NCI-H2107 treated with DMSO at 0.1 percent for 48 hours (cell line): ENCODE results near the gene PYY.
"Not testable (repeated sequence)": the region's sequence is repeated elsewhere in the genome, so short reads cannot be mapped to it uniquely, and the experiment has no call there.

Experiments
- DNase-seq: peaks from one replicate; lab custom pipeline; 2025; ENCODE audit not compliant: unreplicated experiment; lab: John Stamatoyannopoulos, UW

PYY gene

DNA sequence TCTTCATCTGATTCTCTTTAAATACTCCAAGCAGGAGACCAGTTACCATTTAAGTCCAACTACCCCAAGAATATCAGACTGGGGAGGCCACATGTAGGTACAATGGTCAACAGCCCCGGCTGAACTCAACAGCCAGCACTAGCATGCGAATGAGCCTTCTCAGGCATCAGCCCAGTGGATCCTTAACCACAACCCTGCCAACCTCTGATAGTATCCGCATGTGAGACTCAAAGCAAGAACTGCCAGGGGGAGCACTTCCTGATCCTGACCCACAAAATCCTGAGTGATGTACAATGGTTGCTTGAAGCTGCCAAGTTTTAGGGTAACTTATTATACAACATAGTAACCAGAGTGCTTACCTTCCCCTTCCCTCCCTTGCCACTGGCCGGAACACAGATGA is 4.0 kb downstream of the PYY start:
- no peak for DNase-seq

DNA sequence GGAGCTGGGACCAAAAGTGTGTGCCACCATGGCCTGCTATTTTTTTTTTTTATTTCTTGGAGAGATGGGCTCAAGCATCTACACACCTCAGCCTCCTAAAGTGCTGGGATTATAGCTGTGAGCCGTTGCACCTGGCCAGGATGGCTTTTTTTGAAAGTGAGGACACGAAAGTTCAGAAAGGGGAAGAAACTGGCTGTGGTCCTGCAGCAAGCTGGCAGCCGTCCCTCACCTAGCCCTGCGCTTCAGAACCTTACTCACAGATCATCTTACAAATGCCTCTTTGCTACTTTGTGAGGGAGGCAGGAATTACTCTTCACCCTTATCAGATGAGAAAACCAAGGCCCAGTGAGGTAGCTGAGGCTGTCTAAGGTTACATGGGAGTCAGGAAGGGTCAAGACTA is 7.0 kb downstream of the PYY start:
- DNase-seq, result no peak

DNA sequence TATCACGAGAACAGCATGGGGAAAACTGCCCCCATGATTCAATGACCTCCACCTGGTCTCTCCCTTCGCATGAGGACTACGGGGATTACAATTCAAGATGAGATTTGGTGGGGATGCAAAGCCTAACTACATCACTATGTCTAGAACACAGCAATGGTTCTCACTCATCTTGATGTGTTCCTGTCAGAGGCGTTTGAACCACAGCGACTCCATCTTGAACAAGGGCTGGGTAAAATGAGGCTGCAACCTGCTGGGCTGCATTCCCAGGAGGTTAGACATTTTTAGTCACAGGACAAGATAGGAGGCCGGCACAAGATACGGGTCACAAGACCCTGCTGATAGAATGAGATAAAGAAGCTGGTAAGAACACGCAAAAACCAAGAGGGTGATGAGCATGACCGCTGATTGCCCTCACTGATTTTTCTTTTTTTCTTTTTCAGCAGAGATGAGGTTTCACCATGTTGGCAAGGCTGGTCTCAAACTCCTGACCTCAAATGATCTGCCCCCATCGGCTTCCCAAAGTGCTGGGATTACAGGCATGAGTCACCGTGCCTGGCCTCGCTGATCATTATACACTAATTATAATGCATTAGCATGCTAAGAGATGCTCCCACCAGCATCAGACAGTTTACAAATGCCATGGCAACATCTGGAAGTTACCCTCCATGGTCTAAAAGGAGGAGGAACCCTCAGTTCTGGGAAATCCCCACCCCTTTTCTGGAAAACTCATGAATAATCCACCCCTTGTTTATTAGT is 8.5 kb downstream of the PYY start:
- DNase-seq, result no peak

DNA sequence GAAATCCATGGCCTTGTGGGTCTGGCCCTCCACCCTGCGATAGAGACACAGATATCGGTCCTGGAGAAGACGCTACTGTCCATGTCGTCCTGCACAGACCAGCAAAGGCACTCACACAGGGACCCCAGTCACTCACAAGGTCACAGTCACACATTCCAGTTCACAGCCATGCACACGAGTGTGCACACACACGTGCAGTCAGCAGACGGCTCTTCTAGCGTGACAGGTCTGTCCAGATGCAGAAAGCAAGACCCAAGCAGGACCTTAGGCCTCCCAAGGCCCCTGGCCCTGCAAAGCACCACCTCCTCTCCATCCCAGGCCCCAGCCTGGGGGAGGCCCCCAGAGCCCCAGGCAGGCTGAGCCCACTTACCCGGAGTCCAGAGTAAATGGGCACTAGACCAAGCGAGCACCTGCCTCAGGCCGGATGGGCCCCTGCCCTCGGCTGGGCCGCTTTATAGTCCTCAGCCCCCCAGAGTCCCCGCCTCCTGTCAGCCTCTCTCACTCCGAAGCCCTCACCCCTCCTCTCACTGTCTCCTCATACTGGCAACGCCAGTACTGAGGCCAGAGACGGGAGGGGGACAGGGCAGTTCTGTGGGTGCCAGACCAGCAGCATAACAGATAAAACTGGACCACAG is 11.6 kb downstream of the PYY start, which contains the start of gene PPY:
TSS of gene PPY (minus strand) at position 426 of the 635 bp plus-strand sequence. CDS start 822 bp downstream, outside the sequence.
- no peak for DNase-seq

DNA sequence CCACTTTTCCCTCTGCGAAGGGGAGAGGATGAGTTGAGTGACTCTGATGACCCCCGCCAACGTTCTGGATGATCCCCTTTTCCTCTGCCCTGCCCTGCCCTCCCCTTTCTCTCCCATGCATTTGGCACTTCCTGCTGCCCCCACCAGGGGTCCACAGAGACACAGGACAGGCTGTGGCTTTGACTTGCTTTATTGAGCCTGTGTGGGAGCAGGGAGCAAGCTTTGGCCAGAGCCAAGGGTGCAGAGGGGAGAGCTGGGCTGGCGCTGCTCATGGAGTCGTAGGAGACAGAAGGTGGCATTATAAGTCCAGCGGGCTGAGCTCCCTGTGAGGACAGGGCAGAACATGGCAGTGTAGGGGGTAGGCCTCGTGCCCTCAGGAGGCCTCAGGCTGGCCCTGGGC is 13.1 kb downstream of the PYY start:
- peak; percentile 8 for DNase-seq

DNA sequence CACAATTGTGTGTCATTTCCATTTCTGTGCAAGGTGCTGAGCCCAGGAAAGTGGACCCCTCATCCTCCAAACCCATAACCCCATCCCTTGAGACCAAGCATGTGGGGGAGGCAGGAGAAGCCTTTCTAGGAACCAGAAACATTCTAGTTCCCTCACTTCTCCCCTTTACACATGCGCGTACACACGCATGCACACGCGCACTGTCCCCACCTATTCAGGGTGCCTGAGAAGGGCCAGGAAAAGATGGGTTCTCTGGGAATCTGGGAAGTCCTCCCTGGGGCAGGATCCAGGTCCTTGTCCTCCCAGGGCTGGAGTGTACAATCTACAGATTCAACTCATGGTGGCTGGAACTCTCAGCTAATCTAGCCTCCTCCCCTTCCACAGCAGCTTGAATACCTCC is 13.9 kb downstream of the PYY start:
- DNase-seq, result no peak

DNA sequence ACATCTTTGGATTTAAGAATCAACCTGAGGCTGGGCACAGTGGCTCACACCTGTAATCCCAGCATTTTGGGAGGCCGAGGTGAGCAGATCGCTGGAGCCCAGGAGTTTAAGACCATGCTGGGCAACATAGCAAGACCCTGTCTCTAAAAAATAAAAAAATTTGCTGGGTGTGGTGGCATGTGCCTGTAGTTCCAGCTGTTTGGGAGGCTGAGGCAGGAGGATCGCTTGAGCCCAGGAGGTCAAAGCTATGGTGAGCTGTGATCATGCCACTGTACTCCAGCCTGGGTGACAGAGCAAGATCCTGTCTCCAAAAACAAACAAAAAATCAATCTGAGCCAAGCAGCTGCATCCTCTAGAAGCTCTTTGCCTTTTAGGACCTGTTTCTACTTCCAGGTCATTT is 14.3 kb downstream of the PYY start:
- not testable (repeated sequence) for DNase-seq

DNA sequence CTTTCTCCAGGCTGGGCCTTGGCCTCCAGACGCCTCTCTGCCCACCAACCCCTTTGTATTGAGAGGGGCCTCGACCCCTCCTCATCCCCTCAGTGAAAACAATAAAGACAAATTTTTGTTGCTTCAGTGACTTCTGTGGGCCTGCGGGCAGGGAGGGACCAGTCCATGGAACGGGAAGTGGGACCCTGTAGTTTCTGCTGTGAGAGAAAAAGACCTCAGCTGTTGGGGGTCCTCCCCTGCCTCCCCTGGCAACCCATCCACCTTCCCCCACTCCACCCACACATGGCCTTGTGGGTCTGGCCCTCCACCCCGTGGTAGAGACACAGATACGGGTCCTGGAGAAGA is 14.9 kb downstream of the PYY start:
- no peak for DNase-seq

DNA sequence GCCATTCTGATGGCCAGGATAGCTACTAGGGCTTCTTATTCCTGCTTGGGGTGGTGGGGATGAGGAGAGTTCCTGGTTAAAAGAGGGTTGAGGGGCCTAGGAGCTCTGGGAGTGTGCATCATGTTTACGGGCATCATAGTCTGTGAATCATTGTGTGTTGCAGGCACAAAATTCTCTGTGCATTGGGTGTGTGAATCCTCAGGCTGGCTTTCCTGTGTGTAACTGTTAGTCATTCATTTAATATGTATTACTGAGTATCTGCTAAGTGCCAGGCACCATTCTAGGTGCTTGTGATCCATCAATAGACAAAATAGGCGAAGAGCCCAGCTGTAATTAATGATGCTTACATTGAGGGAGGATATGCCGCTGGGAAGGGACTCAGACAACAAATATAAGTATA is 17.3 kb downstream of the PYY start:
- DNase-seq, result no peak

DNA sequence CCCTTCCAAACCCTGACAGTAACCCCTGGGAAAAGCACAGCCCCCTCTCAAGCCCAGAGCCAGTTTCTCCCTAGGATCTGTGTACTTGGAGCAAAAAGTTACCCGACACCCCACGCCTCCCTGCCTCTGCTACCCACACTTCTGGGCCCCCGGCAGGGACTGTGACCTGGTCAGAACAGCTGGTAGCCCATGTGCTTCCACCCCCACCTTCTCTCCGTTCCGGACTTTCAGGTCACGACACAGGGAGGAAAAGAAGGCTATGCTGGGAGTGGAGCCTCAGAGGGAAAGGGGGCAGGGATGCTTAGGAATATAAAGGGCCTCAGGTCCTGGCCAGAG is 17.8 kb downstream of the PYY start:
- DNase-seq, result no peak

DNA sequence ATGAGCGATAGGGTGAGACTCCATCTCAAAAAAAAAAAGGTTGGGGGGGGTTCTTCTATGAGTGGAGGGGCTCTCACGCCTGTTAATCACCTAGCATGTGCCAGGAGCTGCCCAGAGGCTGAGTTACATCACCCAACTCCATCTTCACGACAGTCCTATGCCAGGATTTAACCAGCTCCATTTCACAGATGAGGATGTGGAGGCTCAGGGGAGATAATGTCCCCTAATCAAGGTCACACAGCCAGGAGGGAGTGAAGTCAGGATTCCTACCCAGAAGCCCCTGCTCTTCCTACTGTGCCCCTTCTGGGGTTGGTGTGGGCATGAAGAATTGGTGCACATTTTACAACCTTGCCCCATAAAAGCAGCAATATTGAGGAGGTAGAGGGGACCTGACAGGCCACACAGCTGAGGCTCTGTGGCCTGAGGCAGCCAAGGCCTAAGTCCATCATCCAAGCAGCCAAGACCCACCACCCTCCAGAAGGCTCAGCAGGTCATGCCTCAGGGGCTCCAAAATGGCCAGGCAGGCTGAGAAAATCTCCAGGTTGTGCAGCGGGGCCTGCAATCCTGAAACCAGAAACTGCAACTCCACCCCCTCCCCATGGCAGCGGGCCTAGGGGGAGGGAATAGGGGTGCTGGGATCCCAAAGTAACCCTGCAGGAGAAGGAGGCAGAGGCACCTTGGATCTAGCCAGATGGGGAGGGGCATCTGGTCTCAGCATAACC is 18.4 kb downstream of the PYY start:
- DNase-seq, result no peak

DNA sequence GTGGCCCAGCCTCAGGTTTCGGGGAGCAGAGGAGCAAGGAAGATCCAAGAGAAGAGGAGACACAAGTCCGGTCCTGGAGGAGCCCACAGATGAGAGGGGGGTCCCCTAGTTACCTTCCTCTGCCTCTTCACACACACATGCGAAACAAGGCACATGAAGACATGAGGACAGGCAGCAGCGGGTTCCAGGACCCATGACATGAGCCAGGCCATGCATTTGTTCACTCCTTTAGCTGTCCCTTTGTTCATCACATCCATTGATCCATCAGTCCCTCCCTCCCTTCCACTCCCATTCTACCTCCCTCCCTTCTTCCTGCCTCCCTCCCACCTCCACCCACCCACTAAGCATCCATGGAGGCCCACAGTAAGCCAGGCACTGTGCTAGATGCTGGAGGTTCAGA is 20.8 kb downstream of the PYY start:
- no peak for DNase-seq

DNA sequence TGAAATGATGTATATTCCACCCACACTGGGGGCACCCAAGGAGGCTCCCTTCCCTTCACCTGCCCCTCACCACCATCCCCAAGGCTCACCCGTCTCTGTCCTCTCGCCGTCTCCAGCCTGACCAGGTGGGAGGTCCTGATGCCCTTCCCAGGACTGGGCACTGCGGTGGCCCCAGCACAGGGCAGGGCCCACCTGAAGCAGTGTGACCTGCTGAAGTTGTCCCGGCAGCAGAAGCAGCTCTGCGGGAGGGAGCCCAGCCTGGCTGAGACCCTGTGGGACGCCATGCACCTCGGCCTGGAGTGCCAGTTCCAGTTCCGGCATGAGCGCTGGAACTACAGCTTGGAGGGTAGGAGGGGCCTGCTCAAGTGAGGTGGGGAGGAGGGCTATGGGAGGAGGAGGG is 21.4 kb downstream of the PYY start:
- DNase-seq, result no peak

DNA sequence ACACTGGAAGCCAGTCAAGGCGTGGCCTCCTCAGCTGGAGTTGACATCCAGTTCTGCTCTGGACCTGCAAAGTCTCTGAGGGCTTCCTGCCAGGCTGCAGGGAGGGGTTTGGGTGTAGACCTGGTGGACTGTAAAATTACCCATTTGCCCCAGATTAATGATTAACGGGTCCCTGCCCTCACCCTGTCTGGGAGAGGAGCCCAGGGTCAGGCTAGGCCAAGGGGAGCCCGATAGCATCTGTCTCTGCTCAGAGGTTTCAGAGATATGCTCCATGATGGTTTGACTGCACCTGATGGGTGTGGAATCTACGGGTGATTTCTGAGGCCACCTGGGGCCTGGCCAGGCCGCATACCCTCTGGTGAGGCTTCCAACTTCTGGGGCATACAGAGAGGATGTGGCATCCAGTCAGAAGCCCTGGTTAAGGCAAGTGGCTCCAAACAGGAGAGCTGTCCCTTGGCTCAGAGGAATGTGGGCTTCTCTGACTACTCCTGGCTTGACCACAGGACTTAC is 22.6 kb downstream of the PYY start:
- DNase-seq, result no peak

DNA sequence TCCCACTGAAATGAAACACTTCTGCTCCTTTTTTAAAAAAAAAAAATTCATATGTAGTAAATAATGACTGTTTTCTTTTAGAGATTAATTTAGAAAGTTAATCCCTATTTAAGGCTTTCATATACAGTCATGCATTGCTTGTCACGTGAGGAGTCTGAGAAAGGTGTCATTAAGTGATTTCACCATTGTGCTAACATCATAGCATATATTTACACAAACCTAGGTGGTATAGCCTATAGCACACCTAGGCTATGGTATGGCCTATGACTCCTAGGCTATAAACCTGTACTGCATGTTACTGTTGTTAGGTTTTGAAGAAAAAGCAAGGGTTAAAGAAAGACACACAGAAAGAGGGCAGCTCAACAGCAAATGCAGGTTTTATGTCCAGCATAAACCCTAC is 25.1 kb downstream of the PYY start:
- DNase-seq, result no peak

DNA sequence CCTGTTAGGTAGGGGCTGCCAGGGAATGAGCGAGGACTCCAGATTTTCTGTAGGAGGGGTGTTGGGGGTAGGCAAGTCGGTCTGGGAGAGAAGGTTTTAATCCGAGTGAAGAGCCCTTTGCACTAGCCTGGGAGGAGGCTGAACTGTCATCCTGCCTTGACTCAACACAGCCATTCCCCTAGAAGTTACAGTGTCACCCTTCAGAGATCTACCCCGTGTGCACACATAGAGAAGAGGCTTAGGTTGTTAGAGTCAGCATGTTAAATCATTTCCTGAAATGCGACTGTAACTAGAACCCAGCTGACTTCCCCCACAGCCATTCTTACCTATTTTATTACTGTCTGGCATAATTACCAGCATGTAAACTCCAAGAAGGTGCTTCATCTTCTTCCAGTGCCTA is 25.8 kb downstream of the PYY start:
- not testable (repeated sequence) for DNase-seq

DNA sequence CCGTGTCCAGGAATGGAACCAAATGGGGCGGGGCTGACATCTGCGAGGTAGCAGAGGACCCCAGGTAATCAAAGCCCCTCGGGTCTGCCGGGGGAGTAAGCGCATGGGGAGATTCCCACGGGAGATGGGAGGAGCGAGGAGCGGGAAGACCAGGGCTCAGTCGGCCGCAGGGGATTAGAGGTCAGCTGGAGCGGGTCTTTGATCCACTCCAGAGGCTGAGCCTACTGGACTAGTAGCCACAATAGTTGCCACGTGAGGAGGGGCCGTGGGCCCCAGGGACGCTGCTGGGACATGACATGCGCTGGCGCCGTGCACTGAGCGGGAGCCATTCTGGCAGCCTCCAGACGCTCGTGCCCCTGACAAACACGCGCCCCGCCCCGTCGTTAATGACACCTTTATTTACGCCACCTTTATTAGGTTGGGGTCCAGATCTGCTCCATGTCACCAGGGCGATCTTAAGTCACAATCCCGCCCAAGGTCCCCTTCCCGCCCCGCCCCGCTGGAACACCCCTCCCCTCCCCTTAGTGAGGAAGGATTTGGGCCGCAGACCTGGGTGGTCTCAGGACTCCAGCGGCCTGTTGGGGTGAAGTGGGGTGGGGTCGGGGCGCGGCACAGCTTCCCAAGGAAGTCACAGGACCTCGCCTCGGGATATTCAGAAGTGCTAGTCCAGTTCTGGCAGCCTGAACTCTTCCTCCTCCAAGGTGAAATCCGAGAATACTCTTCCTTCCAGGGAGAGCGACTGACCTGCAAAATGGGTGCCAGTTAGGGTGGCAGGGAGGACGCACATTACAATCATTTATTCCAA is 26.5 kb downstream of the PYY start:
- no peak for DNase-seq

DNA sequence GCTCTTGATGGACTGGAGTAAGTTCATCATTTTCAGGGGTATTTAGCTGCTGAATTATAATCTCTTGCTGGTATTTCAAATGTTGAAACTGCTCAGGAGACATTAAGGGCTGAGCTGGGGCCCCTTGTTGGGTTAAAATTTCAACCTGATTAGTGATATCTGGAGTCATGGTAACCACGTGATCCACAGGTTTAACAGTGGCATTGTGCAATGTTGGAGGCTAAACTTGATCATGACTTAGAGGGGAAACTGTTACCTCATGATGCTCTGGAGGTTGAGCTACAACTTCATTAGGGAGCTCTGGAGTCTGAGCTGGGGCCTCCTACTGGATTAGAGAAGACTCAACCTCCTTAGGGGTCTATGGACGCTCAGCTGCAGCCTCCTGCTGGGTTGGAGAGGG is 29.2 kb downstream of the PYY start:
- DNase-seq, result no peak

DNA sequence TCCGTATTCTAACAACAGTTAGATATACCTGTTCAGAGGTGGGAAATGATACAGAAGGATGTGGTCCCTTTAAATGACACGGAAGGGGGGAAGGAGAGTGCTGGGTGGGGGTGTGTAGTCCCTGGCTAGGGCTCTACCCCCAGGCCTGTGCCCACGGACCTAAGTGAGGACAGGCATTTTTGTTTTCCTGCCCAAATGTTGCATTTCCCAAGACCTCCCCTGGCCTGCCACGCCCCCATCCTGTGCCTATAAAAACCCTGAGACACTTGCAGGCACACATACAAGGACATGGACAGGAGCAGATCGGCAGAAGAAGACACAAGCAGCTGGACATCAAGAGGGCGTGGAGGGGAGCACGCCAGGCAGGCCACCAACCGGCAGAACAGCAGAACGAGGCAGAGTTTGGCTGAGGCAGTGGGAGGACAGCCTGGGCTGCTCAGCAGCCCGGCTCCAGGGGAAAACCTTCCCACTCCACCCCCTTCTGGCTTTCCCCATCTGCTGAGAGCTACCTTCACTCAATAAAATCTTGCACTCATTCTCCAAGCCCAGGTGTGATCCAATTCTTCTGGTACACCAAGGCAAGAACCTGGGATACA is 33.1 kb downstream of the PYY start:
- DNase-seq, result no peak

DNA sequence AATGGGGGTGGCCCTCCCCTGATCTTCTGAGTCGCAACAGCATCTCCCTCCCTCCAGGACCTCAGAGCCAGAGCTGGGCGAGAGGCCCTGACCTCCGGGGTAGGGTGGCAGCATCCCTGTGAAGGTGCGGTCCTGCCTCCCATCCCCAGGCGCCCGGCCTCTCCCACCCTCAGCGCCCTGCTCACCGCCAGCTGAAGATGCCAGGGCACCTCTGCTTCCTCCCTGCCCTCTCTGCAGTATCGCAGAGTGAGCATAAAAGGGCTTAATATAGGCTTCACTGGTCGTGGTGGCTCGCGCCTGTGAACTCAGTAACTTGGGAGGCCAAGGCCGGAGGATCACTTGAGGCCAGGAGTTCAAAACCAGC is 35.7 kb downstream of the PYY start:
- DNase-seq, result no peak
